ENCODE measurements around the gene SETD2.

- TF ChIP-seq, protein P1, sequence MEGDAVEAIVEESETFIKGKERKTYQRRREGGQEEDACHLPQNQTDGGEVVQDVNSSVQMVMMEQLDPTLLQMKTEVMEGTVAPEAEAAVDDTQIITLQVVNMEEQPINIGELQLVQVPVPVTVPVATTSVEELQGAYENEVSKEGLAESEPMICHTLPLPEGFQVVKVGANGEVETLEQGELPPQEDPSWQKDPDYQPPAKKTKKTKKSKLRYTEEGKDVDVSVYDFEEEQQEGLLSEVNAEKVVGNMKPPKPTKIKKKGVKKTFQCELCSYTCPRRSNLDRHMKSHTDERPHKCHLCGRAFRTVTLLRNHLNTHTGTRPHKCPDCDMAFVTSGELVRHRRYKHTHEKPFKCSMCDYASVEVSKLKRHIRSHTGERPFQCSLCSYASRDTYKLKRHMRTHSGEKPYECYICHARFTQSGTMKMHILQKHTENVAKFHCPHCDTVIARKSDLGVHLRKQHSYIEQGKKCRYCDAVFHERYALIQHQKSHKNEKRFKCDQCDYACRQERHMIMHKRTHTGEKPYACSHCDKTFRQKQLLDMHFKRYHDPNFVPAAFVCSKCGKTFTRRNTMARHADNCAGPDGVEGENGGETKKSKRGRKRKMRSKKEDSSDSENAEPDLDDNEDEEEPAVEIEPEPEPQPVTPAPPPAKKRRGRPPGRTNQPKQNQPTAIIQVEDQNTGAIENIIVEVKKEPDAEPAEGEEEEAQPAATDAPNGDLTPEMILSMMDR (IDR thresholded peaks at IDR 0.05): no peak
- no peak for TF ChIP-seq EZH2 (IDR thresholded peaks at IDR 0.05; ENCODE audit: borderline replicate concordance, insufficient read depth, low read depth, low read length, poor library complexity, severe bottlenecking)
Observed at GRCh38 chr3:47083786-47084185, 80.1 kb downstream of the SETD2 start.

All from B cell (primary cell).